HepG2 (cell line): ENCODE measurements around the gene STEAP3.

Experiments used
- PAWR ChIP-seq: sonication (generic); formaldehyde crosslinking; IDR thresholded peaks from 2 replicates; pipeline ENCODE4 v1.4.0; 2020; ENCODE audit warnings: missing genetic modification reagents, mild to moderate bottlenecking, borderline replicate concordance
- TCF7L2 ChIP-seq: IDR thresholded peaks from 2 replicates; pipeline ENCODE4 v1.6.1; 2011; ENCODE audit warnings: mild to moderate bottlenecking, low read depth, low read length, moderate library complexity
- ZKSCAN1 ChIP-seq: fragments of 150-350 bp; IDR thresholded peaks from 2 replicates; pipeline ENCODE4 v1.6.1; 2014; ENCODE audit warnings: low read length
- ZNF747 ChIP-seq: sonication (generic); formaldehyde crosslinking; IDR thresholded peaks from 2 replicates; pipeline ENCODE4 v1.8.1; 2023; ENCODE audit warnings: missing genetic modification reagents, mild to moderate bottlenecking, borderline replicate concordance
- ZNF841 ChIP-seq: sonication (generic); formaldehyde crosslinking; IDR thresholded peaks from 2 replicates; pipeline ENCODE4 v1.8.1; 2023; ENCODE audit warnings: missing genetic modification reagents, borderline replicate concordance
- TF ChIP-seq, protein P1 (sequence below): sonication (generic); formaldehyde crosslinking; IDR thresholded peaks from 2 replicates; pipeline ENCODE4 v1.5.0; 2020; ENCODE audit warnings: mild to moderate bottlenecking, missing genetic modification reagents, moderate library complexity
- TF ChIP-seq, protein P2 (sequence below): sonication (generic); formaldehyde crosslinking; IDR thresholded peaks from 2 replicates; pipeline ENCODE4 v1.5.1; 2020; ENCODE audit warnings: missing genetic modification reagents, mild to moderate bottlenecking, borderline replicate concordance
- TF ChIP-seq, protein P3 (sequence below): sonication (generic); formaldehyde crosslinking; IDR thresholded peaks from 2 replicates; pipeline ENCODE4 v1.5.0; 2020; ENCODE audit warnings: mild to moderate bottlenecking, missing genetic modification reagents
- TF ChIP-seq, protein P4 (sequence below): sonication (generic); IDR thresholded peaks from 2 replicates; pipeline ENCODE4 v1.6.1; 2016; ENCODE audit warnings: low read depth, borderline replicate concordance

DNA sequence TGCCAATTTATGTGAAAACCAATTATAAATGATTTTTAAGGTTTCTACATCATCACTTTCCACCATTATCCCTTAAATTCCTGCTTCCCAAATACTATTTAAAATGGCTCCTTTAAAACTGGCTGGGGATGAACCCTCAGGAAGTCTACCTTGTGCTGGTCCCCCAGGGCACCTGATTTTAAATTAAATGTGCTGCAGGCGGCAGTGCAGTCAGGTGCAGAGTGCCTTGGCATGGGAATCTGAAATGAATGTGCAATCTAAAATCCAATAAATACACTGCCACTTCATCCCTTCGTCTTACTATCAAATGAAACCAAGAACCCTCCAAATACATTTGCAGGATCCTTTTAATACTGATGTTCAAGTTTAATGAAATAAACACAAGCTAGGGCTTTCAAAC, 81.2 kb downstream of the STEAP3 start:
- TF ChIP-seq PAWR (no peak), ZNF747 (CRISPR knock-in tag) (no peak), ZNF841 (CRISPR knock-in tag) (no peak), TCF7L2 (no peak), ZKSCAN1 (no peak)
- TF ChIP-seq, protein P1, sequence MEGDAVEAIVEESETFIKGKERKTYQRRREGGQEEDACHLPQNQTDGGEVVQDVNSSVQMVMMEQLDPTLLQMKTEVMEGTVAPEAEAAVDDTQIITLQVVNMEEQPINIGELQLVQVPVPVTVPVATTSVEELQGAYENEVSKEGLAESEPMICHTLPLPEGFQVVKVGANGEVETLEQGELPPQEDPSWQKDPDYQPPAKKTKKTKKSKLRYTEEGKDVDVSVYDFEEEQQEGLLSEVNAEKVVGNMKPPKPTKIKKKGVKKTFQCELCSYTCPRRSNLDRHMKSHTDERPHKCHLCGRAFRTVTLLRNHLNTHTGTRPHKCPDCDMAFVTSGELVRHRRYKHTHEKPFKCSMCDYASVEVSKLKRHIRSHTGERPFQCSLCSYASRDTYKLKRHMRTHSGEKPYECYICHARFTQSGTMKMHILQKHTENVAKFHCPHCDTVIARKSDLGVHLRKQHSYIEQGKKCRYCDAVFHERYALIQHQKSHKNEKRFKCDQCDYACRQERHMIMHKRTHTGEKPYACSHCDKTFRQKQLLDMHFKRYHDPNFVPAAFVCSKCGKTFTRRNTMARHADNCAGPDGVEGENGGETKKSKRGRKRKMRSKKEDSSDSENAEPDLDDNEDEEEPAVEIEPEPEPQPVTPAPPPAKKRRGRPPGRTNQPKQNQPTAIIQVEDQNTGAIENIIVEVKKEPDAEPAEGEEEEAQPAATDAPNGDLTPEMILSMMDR (CRISPR knock-in tag) = no peak
- TF ChIP-seq, protein P2, sequence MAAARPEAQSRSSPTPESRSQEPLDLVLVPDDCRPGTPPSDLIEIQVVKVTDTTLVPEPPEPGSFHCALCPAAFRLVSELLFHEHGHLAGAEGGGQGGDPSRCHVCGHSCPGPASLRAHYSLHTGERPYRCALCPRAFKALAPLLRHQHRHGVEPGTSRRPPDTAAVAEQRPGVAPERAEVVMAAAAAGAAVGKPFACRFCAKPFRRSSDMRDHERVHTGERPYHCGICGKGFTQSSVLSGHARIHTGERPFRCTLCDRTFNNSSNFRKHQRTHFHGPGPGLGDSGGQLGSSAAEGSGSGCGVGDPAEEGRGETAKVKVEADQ (CRISPR knock-in tag) = no peak
- TF ChIP-seq, protein P3, sequence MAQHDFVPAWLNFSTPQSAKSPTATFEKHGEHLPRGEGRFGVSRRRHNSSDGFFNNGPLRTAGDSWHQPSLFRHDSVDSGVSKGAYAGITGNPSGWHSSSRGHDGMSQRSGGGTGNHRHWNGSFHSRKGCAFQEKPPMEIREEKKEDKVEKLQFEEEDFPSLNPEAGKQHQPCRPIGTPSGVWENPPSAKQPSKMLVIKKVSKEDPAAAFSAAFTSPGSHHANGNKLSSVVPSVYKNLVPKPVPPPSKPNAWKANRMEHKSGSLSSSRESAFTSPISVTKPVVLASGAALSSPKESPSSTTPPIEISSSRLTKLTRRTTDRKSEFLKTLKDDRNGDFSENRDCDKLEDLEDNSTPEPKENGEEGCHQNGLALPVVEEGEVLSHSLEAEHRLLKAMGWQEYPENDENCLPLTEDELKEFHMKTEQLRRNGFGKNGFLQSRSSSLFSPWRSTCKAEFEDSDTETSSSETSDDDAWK (CRISPR knock-in tag) = no peak
- TF ChIP-seq, protein P4, sequence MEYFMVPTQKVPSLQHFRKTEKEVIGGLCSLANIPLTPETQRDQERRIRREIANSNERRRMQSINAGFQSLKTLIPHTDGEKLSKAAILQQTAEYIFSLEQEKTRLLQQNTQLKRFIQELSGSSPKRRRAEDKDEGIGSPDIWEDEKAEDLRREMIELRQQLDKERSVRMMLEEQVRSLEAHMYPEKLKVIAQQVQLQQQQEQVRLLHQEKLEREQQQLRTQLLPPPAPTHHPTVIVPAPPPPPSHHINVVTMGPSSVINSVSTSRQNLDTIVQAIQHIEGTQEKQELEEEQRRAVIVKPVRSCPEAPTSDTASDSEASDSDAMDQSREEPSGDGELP = no peak
